OCI-LY3 (cell line): Measurements from ENCODE around the gene CSH2.

Experiments
- EZH2phosphoT487 ChIP-seq: fragments of 200-600 bp; shearing (Covaris generic); IDR thresholded peaks from 2 replicates; pipeline ENCODE4 v1.6.1; 2018; ENCODE audit warnings: antibody characterized with exemption, mixed run types, low read depth
- TF ChIP-seq, protein P1 (sequence below): fragments of 200-600, 300-600 bp; sonication (generic); IDR thresholded peaks from 2 replicates; pipeline ENCODE4 v1.5.1; 2014; ENCODE audit warnings: antibody characterized with exemption, low read length, low read depth

DNA sequence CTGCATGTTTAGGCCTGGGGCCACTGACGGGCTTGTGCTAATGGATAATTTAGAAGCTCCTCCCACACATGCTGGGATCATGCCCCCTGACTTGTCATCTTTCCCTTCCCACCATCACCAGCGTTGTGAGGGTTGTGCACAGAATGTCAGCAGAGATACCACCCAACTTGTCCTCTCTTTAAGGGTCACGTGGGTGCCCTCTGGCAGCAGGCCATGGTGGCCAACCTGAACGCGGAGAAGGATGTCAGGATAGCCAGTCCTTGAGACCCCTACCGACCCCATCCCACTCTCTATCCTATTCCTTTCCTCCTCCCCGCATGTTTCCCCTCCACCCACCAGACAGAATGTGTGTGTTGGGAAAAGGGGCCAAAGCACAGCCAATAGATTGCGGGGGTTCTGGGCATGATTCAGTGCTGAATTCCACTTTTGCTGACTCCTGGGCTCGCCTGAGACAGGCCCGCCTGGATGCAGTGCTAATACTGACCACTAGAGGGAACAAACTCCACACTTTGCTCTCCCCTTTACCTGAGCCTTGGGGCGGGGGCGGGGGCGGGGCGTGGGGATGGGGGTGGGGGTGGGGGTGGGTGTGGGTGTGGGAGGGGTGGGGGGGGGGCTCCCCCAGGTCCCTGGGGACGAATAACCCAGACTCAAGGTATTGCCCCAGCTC, 8.6 kb upstream of the CSH2 start, which contains the start of gene GH2:
- TF ChIP-seq, protein P1, sequence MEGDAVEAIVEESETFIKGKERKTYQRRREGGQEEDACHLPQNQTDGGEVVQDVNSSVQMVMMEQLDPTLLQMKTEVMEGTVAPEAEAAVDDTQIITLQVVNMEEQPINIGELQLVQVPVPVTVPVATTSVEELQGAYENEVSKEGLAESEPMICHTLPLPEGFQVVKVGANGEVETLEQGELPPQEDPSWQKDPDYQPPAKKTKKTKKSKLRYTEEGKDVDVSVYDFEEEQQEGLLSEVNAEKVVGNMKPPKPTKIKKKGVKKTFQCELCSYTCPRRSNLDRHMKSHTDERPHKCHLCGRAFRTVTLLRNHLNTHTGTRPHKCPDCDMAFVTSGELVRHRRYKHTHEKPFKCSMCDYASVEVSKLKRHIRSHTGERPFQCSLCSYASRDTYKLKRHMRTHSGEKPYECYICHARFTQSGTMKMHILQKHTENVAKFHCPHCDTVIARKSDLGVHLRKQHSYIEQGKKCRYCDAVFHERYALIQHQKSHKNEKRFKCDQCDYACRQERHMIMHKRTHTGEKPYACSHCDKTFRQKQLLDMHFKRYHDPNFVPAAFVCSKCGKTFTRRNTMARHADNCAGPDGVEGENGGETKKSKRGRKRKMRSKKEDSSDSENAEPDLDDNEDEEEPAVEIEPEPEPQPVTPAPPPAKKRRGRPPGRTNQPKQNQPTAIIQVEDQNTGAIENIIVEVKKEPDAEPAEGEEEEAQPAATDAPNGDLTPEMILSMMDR = peak; percentile 46
- TF ChIP-seq EZH2phosphoT487 = no peak
